Measurements from ENCODE around the gene DNAJC5G. TPM values are rescaled to one million over a fixed set of nuclear protein-coding genes. Genes with fewer than 3 reads are reported as not detected.

The DNAJC5G gene
- polyA plus RNA-seq, 3 donors: not detected

DNA sequence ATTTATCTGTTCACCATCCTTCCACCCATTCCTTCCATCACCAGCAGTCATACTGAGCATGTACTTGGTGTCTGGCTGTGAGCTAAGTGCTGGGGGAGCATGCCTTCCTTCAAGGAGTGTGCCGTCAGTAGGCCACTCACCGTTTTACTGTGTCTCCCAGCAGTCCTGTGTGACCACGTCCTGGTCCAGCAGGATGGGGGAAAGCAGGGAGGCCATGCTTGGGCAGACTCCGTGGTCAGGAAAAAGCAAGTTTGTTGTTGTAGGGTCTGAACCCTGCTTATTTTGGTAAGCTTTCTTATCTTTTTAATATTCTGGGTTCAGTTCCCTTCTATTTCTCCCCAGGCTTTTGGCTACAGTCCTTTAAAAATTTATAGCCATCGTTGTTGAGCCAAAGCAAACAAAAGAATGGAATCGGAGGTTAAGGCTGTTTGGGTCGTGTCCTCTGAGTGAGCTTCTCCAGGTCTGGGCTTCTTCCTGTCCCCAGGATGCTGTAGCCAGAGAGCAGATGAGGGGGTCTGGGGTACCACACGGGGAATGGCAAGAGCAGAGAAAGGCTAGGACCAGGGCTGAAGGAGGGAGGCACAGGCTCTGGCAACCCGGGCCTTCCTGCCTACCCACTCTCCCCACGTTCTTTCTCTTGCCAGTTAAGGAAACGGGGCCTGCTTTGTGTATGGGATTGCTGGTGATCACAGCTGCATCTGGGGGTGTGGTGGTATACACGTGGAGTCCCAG is 25.9 kb upstream of the DNAJC5G start:
- H3K36me3 Mint-ChIP-seq: peaks cover 1 to 6% of the 10 kb centered on the region in 2 donors
- H3K27ac Mint-ChIP-seq: no peak overlapping the region
- Histone ChIP-seq H3K27me3 (ENCODE audit: control insufficient read depth in 2 of 2, insufficient read depth in 2 of 2, low read length in 2 of 2) (peaks cover 0 to 4% of the 10 kb centered on the region in 2 donors), H2AFZ (ENCODE audit: insufficient read depth, low read depth, low read length, poor library complexity, severe bottlenecking) (peak overlapping the region; percentile 51), H3K4me3 (replicated peaks in 1 of 3; ENCODE audit: low read depth in 2 of 3, low read length in 3 of 3) (no peak overlapping the region), H4K20me1 (ENCODE audit: insufficient read depth, low read length) (no peaks in the 10 kb centered on the region), H3K9ac (ENCODE audit: insufficient read depth, low read length, poor library complexity, severe bottlenecking) (no peak overlapping the region), H3K9me3 (replicated peaks in 1 of 2; ENCODE audit: control insufficient read depth in 1 of 2, insufficient read depth in 1 of 2, low read length in 2 of 2) (no peaks in the 10 kb centered on the region), H3K36me3 (replicated peaks in 1 of 2; ENCODE audit: control insufficient read depth in 1 of 2, insufficient read depth in 2 of 2, low read length in 2 of 2) (peaks cover 2 to 8% of the 10 kb centered on the region in 2 donors), H3K4me1 (ENCODE audit: control insufficient read depth in 1 of 2, insufficient read depth in 2 of 2, low read length in 2 of 2) (no peaks in the 10 kb centered on the region), H3K4me2 (replicated peaks; ENCODE audit: extremely low read depth, low read length, poor library complexity, severe bottlenecking) (no peak overlapping the region), H3K79me2 (ENCODE audit: insufficient read depth, low read length) (no peaks in the 10 kb centered on the region), H3K27ac (ENCODE audit: low read depth in 1 of 2, low read length in 2 of 2) (no peak overlapping the region)
- H3K4me1 Mint-ChIP-seq: peaks cover 3% of the 10 kb centered on the region
- DNase-seq: no peak
- 78% methylated on average over 4 of the region's 12 CpGs for WGBS (ENCODE audit: insufficient coverage)
- TF ChIP-seq, protein P1, sequence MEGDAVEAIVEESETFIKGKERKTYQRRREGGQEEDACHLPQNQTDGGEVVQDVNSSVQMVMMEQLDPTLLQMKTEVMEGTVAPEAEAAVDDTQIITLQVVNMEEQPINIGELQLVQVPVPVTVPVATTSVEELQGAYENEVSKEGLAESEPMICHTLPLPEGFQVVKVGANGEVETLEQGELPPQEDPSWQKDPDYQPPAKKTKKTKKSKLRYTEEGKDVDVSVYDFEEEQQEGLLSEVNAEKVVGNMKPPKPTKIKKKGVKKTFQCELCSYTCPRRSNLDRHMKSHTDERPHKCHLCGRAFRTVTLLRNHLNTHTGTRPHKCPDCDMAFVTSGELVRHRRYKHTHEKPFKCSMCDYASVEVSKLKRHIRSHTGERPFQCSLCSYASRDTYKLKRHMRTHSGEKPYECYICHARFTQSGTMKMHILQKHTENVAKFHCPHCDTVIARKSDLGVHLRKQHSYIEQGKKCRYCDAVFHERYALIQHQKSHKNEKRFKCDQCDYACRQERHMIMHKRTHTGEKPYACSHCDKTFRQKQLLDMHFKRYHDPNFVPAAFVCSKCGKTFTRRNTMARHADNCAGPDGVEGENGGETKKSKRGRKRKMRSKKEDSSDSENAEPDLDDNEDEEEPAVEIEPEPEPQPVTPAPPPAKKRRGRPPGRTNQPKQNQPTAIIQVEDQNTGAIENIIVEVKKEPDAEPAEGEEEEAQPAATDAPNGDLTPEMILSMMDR (IDR thresholded peaks at IDR 0.05): no peak
- no peaks in the 10 kb centered on the region for H3K9me3 Mint-ChIP-seq
- intact Hi-C loops (cut with micrococcal nuclease): no loop called here
- H3K27me3 Mint-ChIP-seq (ENCODE audit: low read depth in 3 of 3): peaks cover 8 to 29% (median 19%) of the 10 kb centered on the region in 3 donors
- no peak overlapping the region for H3K4me3 Mint-ChIP-seq

DNA sequence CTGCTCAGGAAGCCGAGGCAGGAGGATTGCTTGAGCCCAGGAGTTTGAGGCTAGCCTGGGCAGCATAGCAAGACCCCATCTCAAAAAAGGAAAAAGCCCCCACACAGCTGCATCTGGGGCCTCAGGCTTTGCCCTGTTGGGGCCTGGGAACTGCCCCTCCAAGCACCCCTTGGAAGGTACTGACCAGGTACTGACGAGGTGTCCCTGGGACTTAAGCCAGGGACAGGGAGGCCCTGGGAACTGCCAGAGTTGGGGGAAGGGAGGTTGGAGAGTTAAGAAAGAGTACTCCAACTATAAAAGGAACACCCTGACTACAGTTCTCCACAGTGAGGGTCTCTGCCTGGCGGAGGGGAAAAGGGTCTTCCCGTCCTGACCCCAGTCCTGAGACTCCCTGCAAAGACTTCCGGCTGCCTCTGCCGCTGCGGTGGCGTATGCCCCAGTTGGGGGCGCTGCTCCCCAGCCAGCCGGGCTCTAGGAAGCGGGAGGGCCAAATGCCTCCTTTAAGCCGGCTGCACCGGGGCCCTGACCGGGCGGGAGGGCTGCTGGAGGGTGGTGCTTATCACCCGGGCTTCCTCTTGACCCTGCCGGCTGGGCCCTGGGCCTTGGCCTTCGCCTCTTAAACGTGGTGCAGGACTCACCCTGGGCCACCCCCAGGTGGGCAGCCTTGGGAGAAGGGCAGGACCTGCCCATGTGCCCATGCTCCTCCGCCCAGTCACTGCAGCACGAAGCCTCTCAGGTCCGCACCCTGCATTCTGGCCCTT is 25.2 kb upstream of the DNAJC5G start:
- H3K9me3 ChIP-seq (replicated peaks in 1 of 2; ENCODE audit: control insufficient read depth in 1 of 2, insufficient read depth in 1 of 2, low read length in 2 of 2): no peaks in the 10 kb centered on the region
- no peaks in the 10 kb centered on the region for H3K9me3 Mint-ChIP-seq
- peak overlapping the region in 1 of 7 donors; percentile 38 for H3K27ac Mint-ChIP-seq
- peak overlapping the region in 1 of 2 donors; percentile 26 for H3K4me3 Mint-ChIP-seq
- H3K4me1 ChIP-seq (ENCODE audit: control insufficient read depth in 1 of 2, insufficient read depth in 2 of 2, low read length in 2 of 2): no peaks in the 10 kb centered on the region
- peaks cover 0 to 4% of the 10 kb centered on the region in 2 donors for H3K27me3 ChIP-seq (ENCODE audit: control insufficient read depth in 2 of 2, insufficient read depth in 2 of 2, low read length in 2 of 2)
- no peak overlapping the region for H3K27ac ChIP-seq (ENCODE audit: low read depth in 1 of 2, low read length in 2 of 2)
- DNase-seq: peak; percentile 18 to 46 (median 33)
- H3K4me2 ChIP-seq (replicated peaks; ENCODE audit: extremely low read depth, low read length, poor library complexity, severe bottlenecking): no peak overlapping the region
- peaks cover 3% of the 10 kb centered on the region for H3K4me1 Mint-ChIP-seq
- TF ChIP-seq, protein P1 (IDR thresholded peaks at IDR 0.05): peak; percentile 69
- no peak overlapping the region for H3K9ac ChIP-seq (ENCODE audit: insufficient read depth, low read length, poor library complexity, severe bottlenecking)
- peaks cover 10 to 33% (median 22%) of the 10 kb centered on the region in 3 donors for H3K27me3 Mint-ChIP-seq (ENCODE audit: low read depth in 3 of 3)
- 14% methylated on average over 18 of the region's 22 CpGs for WGBS (ENCODE audit: insufficient coverage)
- no peaks in the 10 kb centered on the region for H3K79me2 ChIP-seq (ENCODE audit: insufficient read depth, low read length)
- intact Hi-C loops (cut with micrococcal nuclease): no loop called here
- H4K20me1 ChIP-seq (ENCODE audit: insufficient read depth, low read length): no peaks in the 10 kb centered on the region
- no peaks in the 10 kb centered on the region for H3K36me3 Mint-ChIP-seq
- no peak overlapping the region for H3K4me3 ChIP-seq (replicated peaks in 1 of 3; ENCODE audit: low read depth in 2 of 3, low read length in 3 of 3)
- peak overlapping the region; percentile 51 for H2AFZ ChIP-seq (ENCODE audit: insufficient read depth, low read depth, low read length, poor library complexity, severe bottlenecking)
- peaks cover 0 to under 1% of the 10 kb centered on the region in 2 donors for H3K36me3 ChIP-seq (replicated peaks in 1 of 2; ENCODE audit: control insufficient read depth in 1 of 2, insufficient read depth in 2 of 2, low read length in 2 of 2)

All from CD14-positive monocyte (primary cell).